Vagina (tissue), 2 donors: ENCODE data around the gene PIMREG.

Source experiments
- CTCF ChIP-seq, 3 experiments: fragments of 450-650 bp in 2 of 3; fragments of 200-600 bp in 1 of 3; sonication (generic) in 1 of 3; IDR thresholded peaks; one replicate each; pipeline ENCODE4 v1.5.1; 2017 to 2019; ENCODE audit warnings: antibody characterized with exemption in 3 of 3, mild to moderate bottlenecking in 2 of 3, moderate library complexity in 2 of 3
- POLR2A ChIP-seq, 2 donors: fragments of 450-650 bp; IDR thresholded peaks; one replicate each; pipeline ENCODE4 v1.6.1; 2017; ENCODE audit warnings: antibody characterized with exemption in 2 of 2, mild to moderate bottlenecking in 2 of 2, moderate library complexity in 2 of 2
- POLR2AphosphoS5 ChIP-seq, 2 donors: sonication (generic); formaldehyde crosslinking; IDR thresholded peaks; one replicate each; pipeline ENCODE4 v1.9.0; 2017; ENCODE audit warnings: antibody characterized with exemption in 2 of 2, mild to moderate bottlenecking in 2 of 2, low read depth in 1 of 2; ENCODE audit not compliant: insufficient read depth in 1 of 2

- TF ChIP-seq POLR2A (IDR thresholded peaks at IDR 0.05), result no peak
- no peak for TF ChIP-seq CTCF (IDR thresholded peaks at IDR 0.05)
- no peak for TF ChIP-seq POLR2AphosphoS5 (IDR thresholded peaks at IDR 0.05; ENCODE audit: insufficient read depth in 1 of 2, low read depth in 1 of 2)
These were observed 20.3 kb upstream of the PIMREG start for GRCh38 chr17:6423931-6424330.
